H1 (cell line): ENCODE data around the gene FBH1. TPM values are rescaled to one million over a fixed set of nuclear protein-coding genes. Genes with fewer than 3 reads are reported as not detected.

Experiments used
- CTCF ChIA-PET: fragments of 300-600 bp; sonication (Branson Sonifier 250); formaldehyde crosslinking; loops from one replicate; lab custom pipeline; 2021; ENCODE audit not compliant: partially characterized antibody; lab: Charles Lee
- POLR2A ChIA-PET: fragments of 300-600 bp; sonication (Branson Sonifier 250); formaldehyde crosslinking; loops from one replicate; lab custom pipeline; 2021; ENCODE audit warnings: inconsistent platforms; ENCODE audit not compliant: partially characterized antibody; lab: Charles Lee
- DNase-seq, 2 experiments: peaks; one replicate each; pipeline versions ENCODE4 v3.0.0 to v3.0.0-alpha.2; 2010 to 2022; ENCODE audit warnings: low spot score in 2 of 2, low read depth in 1 of 2, mixed read lengths in 1 of 2
- FAIRE-seq: peaks from 2 replicates; lab custom pipeline; 2011; peaks lifted over from hg19 to GRCh38; lab: Jason Lieb, UNC
- H2AFZ ChIP-seq: 2 replicates; pipeline ENCODE4 v1.8.1; 2012; ENCODE audit warnings: low read length, inconsistent platforms
- H2AK5ac ChIP-seq: 2 replicates; pipeline ENCODE4 v1.6.1; 2013; ENCODE audit warnings: low read depth, low read length
- H2BK120ac ChIP-seq: replicated peaks from 2 replicates; pipeline ENCODE3; 2013; ENCODE audit warnings: low read depth, low read length, inconsistent platforms
- H2BK12ac ChIP-seq: 2 replicates; pipeline ENCODE4 v1.6.1; 2013; ENCODE audit warnings: low read depth, low read length
- H2BK15ac ChIP-seq: 2 replicates; pipeline ENCODE4 v1.6.1; 2013; ENCODE audit warnings: low read length
- H2BK20ac ChIP-seq: 2 replicates; pipeline ENCODE4 v1.6.1; 2013; ENCODE audit warnings: low read length
- H2BK5ac ChIP-seq: 2 replicates; pipeline ENCODE4 v1.6.1; 2013; ENCODE audit warnings: low read depth, low read length
- H3K14ac ChIP-seq: 2 replicates; pipeline ENCODE4 v1.6.1; 2013; ENCODE audit warnings: inconsistent platforms; ENCODE audit not compliant: insufficient read length
- H3K18ac ChIP-seq: 2 replicates; pipeline ENCODE4 v1.6.1; 2013; ENCODE audit warnings: low read length; ENCODE audit errors: extremely low read depth
- H3K23ac ChIP-seq: 2 replicates; pipeline ENCODE4 v1.6.1; 2013; ENCODE audit warnings: inconsistent platforms; ENCODE audit not compliant: insufficient read length
- H3K23me2 ChIP-seq: 2 replicates; pipeline ENCODE4 v1.6.1; 2013; ENCODE audit warnings: low read depth, low read length
- H3K27ac ChIP-seq: 2 replicates; pipeline ENCODE4 v1.6.1; 2011; ENCODE audit warnings: low read depth, low read length, inconsistent platforms
- H3K27me3 ChIP-seq, 4 experiments: replicated peaks in 1 of 4; 1 replicate in 1 of 4; 2 replicates in 3 of 4; pipeline versions ENCODE4 v1.6.1 to v1.8.1; 2011 to 2013; ENCODE audit warnings: low read length in 3 of 4, mild to moderate bottlenecking in 3 of 4, inconsistent platforms in 2 of 4, mixed read lengths in 2 of 4, moderate library complexity in 1 of 4; ENCODE audit not compliant: control insufficient read depth in 3 of 4, insufficient read depth in 3 of 4; ENCODE audit errors: extremely low read depth in 1 of 4
- H3K36me3 ChIP-seq, 4 experiments: 2 replicates each; pipeline versions ENCODE4 v1.6.1 to v1.8.1; 2011 to 2013; ENCODE audit warnings: mild to moderate bottlenecking in 4 of 4, low read length in 3 of 4, moderate library complexity in 2 of 4, control low read depth in 1 of 4, inconsistent platforms in 1 of 4; ENCODE audit not compliant: insufficient read depth in 4 of 4, control insufficient read depth in 2 of 4
- H3K4ac ChIP-seq: replicated peaks from 2 replicates; pipeline ENCODE3; 2013; ENCODE audit warnings: low read length, low read depth, mixed read lengths, inconsistent platforms; ENCODE audit not compliant: insufficient read length
- H3K4me1 ChIP-seq, 4 experiments: replicated peaks in 1 of 4; 1 replicate in 1 of 4; 2 replicates in 3 of 4; pipeline versions ENCODE4 v1.6.1 to v1.8.1; 2011 to 2013; ENCODE audit warnings: low read length in 3 of 4, inconsistent platforms in 2 of 4, mixed read lengths in 1 of 4; ENCODE audit not compliant: insufficient read depth in 4 of 4, control insufficient read depth in 3 of 4
- H3K4me2 ChIP-seq, 2 experiments: 2 replicates each; pipeline versions ENCODE4 v1.6.1 to v1.8.1; 2011 to 2013; ENCODE audit warnings: low read depth in 2 of 2, low read length in 2 of 2, control low read depth in 1 of 2, inconsistent platforms in 1 of 2, mild to moderate bottlenecking in 1 of 2; ENCODE audit not compliant: insufficient read depth in 1 of 2
- H3K4me3 ChIP-seq, 4 experiments: fragments of 200-600, 300-600 bp in 1 of 4; sonication (generic), shearing (Covaris generic), sonication (Bioruptor Twin) in 1 of 4; 2 replicates each; pipeline versions ENCODE4 v1.5.1 to v1.8.1; 2011 to 2016; ENCODE audit warnings: low read length in 4 of 4, low read depth in 3 of 4, control low read depth in 2 of 4, inconsistent platforms in 2 of 4, mild to moderate bottlenecking in 2 of 4, mixed read lengths in 1 of 4, moderate library complexity in 1 of 4; ENCODE audit not compliant: insufficient read depth in 2 of 4; ENCODE audit errors: extremely low read depth in 1 of 4
- H3K56ac ChIP-seq: replicated peaks from 2 replicates; pipeline ENCODE3; 2013; ENCODE audit warnings: low read depth, mild to moderate bottlenecking, mixed read lengths, low read length, inconsistent platforms; ENCODE audit not compliant: insufficient read length
- H3K79me1 ChIP-seq: 2 replicates; pipeline ENCODE4 v1.6.1; 2013; ENCODE audit warnings: low read depth, low read length, control low read depth
- H3K79me2 ChIP-seq, 2 experiments: 2 replicates each; pipeline versions ENCODE4 v1.6.1 to v1.8.1; 2012 to 2013; ENCODE audit warnings: low read length in 2 of 2, mild to moderate bottlenecking in 2 of 2, inconsistent platforms in 1 of 2; ENCODE audit not compliant: insufficient read depth in 2 of 2, control insufficient read depth in 1 of 2
- H3K9ac ChIP-seq, 4 experiments: replicated peaks in 1 of 4; 1 replicate in 1 of 4; 2 replicates in 3 of 4; pipeline versions ENCODE4 v1.6.1 to v1.8.1; 2011 to 2013; ENCODE audit warnings: low read depth in 3 of 4, low read length in 3 of 4, control low read depth in 2 of 4, mild to moderate bottlenecking in 2 of 4, moderate library complexity in 2 of 4, inconsistent platforms in 1 of 4; ENCODE audit errors: extremely low read depth in 1 of 4
- H3K9me3 ChIP-seq, 2 experiments: 2 replicates each; pipeline versions ENCODE4 v1.6.1 to v1.8.1; 2012 to 2013; ENCODE audit warnings: mild to moderate bottlenecking in 2 of 2, moderate library complexity in 2 of 2, control low read depth in 1 of 2, inconsistent platforms in 1 of 2, low read depth in 1 of 2, low read length in 1 of 2, mixed read lengths in 1 of 2; ENCODE audit not compliant: insufficient read depth in 2 of 2
- H4K20me1 ChIP-seq, 2 experiments: replicated peaks in 1 of 2; 2 replicates each; pipeline versions ENCODE3 to v1.8.1; 2011 to 2013; ENCODE audit warnings: inconsistent platforms in 2 of 2, low read length in 2 of 2, mild to moderate bottlenecking in 1 of 2; ENCODE audit not compliant: insufficient read depth in 2 of 2, control insufficient read depth in 1 of 2
- H4K5ac ChIP-seq: 2 replicates; pipeline ENCODE4 v1.6.1; 2013; ENCODE audit warnings: low read length, low read depth, mixed read lengths, inconsistent platforms; ENCODE audit not compliant: insufficient read length
- H4K8ac ChIP-seq: 2 replicates; pipeline ENCODE4 v1.8.0; 2013; ENCODE audit warnings: mild to moderate bottlenecking, moderate library complexity, low read length, inconsistent platforms; ENCODE audit not compliant: insufficient read depth; ENCODE audit errors: extremely low read depth
- H4K91ac ChIP-seq: replicated peaks from 2 replicates; pipeline ENCODE3; 2013; ENCODE audit warnings: low read length, mixed read lengths, inconsistent platforms; ENCODE audit not compliant: insufficient read length
- BCL11A ChIP-seq, 2 experiments: IDR thresholded peaks; one replicate each; pipeline ENCODE4 v1.6.1; 2011; ENCODE audit warnings: low read depth in 2 of 2, low read length in 2 of 2, mild to moderate bottlenecking in 2 of 2
- BRCA1 ChIP-seq: IDR thresholded peaks from 2 replicates; pipeline ENCODE4 v1.6.1; 2012; ENCODE audit warnings: low read depth, low read length, improper control_type of control experiment
- HDAC2 ChIP-seq, 2 experiments: fragments of 300-600 bp in 1 of 2; sonication (generic) in 1 of 2; IDR thresholded peaks; 2 replicates each; pipeline ENCODE4 v1.6.1; 2011 to 2012; ENCODE audit warnings: low read depth in 2 of 2, low read length in 2 of 2, mild to moderate bottlenecking in 2 of 2, moderate library complexity in 2 of 2, borderline replicate concordance in 1 of 2, inconsistent platforms in 1 of 2
- RAD21 ChIP-seq, 2 experiments: IDR thresholded peaks in 1 of 2; conservative IDR thresholded peaks in 1 of 2; 2 replicates each; pipeline ENCODE4 v1.6.1; 2011; ENCODE audit warnings: low read depth in 2 of 2, low read length in 2 of 2, improper control_type of control experiment in 1 of 2, inconsistent platforms in 1 of 2, mild to moderate bottlenecking in 1 of 2, moderate library complexity in 1 of 2
- WGBS, 2 experiments: shearing (Covaris generic) in 1 of 2; methylation state at CpG; one replicate each; pipeline versions ENCODE4 v1.1.6 to v1.1.7; 2013 to 2015; ENCODE audit warnings: low lambda C conversion rate in 2 of 2, mixed read lengths in 2 of 2, inconsistent platforms in 1 of 2, low coverage in 1 of 2, missing lambda C conversion rate in 1 of 2; ENCODE audit not compliant: insufficient replicate concordance in 2 of 2, insufficient coverage in 1 of 2, insufficient read length in 1 of 2; ENCODE audit errors: extremely low coverage in 1 of 2, missing lambda C conversion rate in 1 of 2; 5-methylcytosine and 5-hydroxymethylcytosine counted together
- polyA plus RNA-seq, 7 experiments: library from polyadenylated mRNA; depleted of rRNA in 3 of 7; stranded (reverse) in 5 of 7; unstranded in 2 of 7; fragments of >200 nt in 5 of 7; fragments of 200-250 nt in 2 of 7; gene quantifications; 1 replicate in 5 of 7; 2 replicates in 1 of 7; 4 replicates in 1 of 7; pipeline versions ENCODE4 v1.2.1 to v1.2.3, GENCODE V29; 2011 to 2013; ENCODE audit warnings: missing spikeins in 2 of 7, mixed read lengths in 2 of 7
- total RNA-seq: library from RNA; stranded (reverse); fragmentation: NEBNext Ultra II Directional; extraction: Animal tissue kit (Norgen Biotek cat#: 25700); gene quantifications from 2 replicates; pipeline ENCODE4 v1.2.1, GENCODE V29; 2021
- TF ChIP-seq, protein P1 (sequence below): IDR thresholded peaks from 2 replicates; pipeline ENCODE4 v1.6.1; 2012; ENCODE audit warnings: inconsistent platforms
- TF ChIP-seq, protein P2 (sequence below): IDR thresholded peaks from 2 replicates; pipeline ENCODE4 v1.6.1; 2012; ENCODE audit warnings: low read length, inconsistent platforms

Gene FBH1
- total and polyA plus RNA-seq, 2 of the 8 experiments (the other 6 are each of a cell fraction or from before 2014, with no cell fraction given), result 31.1 to 51.8 TPM

DNA sequence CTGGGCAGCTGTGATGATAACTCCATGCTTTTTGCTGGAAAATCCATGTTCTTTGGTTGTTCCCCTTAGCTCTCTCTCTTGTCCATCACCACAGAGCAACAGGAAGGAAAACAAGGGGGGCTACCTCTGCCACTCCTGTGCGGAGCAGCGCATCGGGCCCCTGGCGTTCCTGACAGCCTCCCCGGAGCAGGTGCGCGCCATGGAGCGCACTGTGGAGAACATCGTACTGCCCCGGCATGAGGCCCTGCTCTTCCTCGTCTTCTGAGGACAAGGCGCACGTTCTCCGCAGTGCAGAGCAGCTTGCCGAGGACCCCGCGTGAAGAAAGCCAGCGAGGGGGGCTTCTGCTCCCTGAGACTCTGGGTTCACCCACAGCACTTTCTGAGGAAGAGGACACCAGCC lies 47.0 kb downstream of the FBH1 start:
- H4K20me1 ChIP-seq, result peaks cover 3 to 5% of the 10 kb centered on the region in 2 experiments
- no peak overlapping the region for H3K56ac ChIP-seq
- no peaks in the 10 kb centered on the region; the same call in 1 of the 2 replicates for H3K23me2 ChIP-seq
- TF ChIP-seq BRCA1 (no peak), RAD21 (IDR thresholded peaks at IDR 0.05 in 1 of 2, conservative IDR thresholded peaks at IDR 0.05 in 1 of 2; ENCODE audit: low read depth in 2 of 2, low read length in 2 of 2) (no peak), BCL11A (IDR thresholded peaks at IDR 0.05; ENCODE audit: low read depth in 2 of 2, low read length in 2 of 2) (no peak), HDAC2 (IDR thresholded peaks at IDR 0.05; ENCODE audit: borderline replicate concordance in 1 of 2, low read depth in 2 of 2, low read length in 2 of 2) (no peak)
- TF ChIP-seq, protein P1, sequence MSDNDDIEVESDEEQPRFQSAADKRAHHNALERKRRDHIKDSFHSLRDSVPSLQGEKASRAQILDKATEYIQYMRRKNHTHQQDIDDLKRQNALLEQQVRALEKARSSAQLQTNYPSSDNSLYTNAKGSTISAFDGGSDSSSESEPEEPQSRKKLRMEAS, result no peak
- TF ChIP-seq, protein P2, sequence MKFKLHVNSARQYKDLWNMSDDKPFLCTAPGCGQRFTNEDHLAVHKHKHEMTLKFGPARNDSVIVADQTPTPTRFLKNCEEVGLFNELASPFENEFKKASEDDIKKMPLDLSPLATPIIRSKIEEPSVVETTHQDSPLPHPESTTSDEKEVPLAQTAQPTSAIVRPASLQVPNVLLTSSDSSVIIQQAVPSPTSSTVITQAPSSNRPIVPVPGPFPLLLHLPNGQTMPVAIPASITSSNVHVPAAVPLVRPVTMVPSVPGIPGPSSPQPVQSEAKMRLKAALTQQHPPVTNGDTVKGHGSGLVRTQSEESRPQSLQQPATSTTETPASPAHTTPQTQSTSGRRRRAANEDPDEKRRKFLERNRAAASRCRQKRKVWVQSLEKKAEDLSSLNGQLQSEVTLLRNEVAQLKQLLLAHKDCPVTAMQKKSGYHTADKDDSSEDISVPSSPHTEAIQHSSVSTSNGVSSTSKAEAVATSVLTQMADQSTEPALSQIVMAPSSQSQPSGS, result no peak
- no peaks in the 10 kb centered on the region for H3K27me3 ChIP-seq
- DNase-seq, result no peak
- FAIRE-seq, result no peak
- H2BK120ac ChIP-seq, result no peak overlapping the region
- no peaks in the 10 kb centered on the region for H3K79me1 ChIP-seq
- H3K18ac ChIP-seq, result no peak overlapping the region
- H3K23ac ChIP-seq, result no peak overlapping the region
- peaks cover 4 to 33% (median 19%) of the 10 kb centered on the region in 4 experiments; a peak in 6 of 8 replicates for H3K36me3 ChIP-seq
- H3K4me1 ChIP-seq, result peaks cover 0 to 2% (median under 1%) of the 10 kb centered on the region in 4 experiments; a peak in 1 of 7 replicates
- H3K27ac ChIP-seq, result no peak overlapping the region
- no peak overlapping the region for H2AFZ ChIP-seq
- no peak overlapping the region for H3K4me2 ChIP-seq
- H3K4ac ChIP-seq, result no peak overlapping the region
- H3K9me3 ChIP-seq, result no peaks in the 10 kb centered on the region
- H3K4me3 ChIP-seq, result no peak overlapping the region
- ChIA-PET CTCF (interaction anchor here (0.6 to 1.4 kb wide), 3 partner anchors 12 to 313 kb away, joined by 3 to 4 read pairs (median 3); no protein-coding TSS in a partner anchor), POLR2A (interaction anchor here (0.6 to 1.2 kb wide), 2 partner anchors 9 to 139 kb away, joined by 3 read pairs; no protein-coding TSS in a partner anchor)
- no peak overlapping the region for H4K5ac ChIP-seq
- H3K14ac ChIP-seq, result no peak overlapping the region
- no peak overlapping the region for H4K91ac ChIP-seq
- no peak overlapping the region for H2BK20ac ChIP-seq
- H3K9ac ChIP-seq, result no peak overlapping the region
- H2BK12ac ChIP-seq, result no peak overlapping the region
- no peak overlapping the region; the same call in 1 of the 2 replicates for H4K8ac ChIP-seq
- H3K79me2 ChIP-seq, result no peaks in the 10 kb centered on the region
- H2AK5ac ChIP-seq, result no peak overlapping the region
- no peak overlapping the region for H2BK15ac ChIP-seq
- H2BK5ac ChIP-seq, result no peak overlapping the region
- WGBS, 2 experiments, result 95% methylated on average over 18 of the region's 18 CpGs; no CpG with 5 or more reads in 1 of the 2 experiments
